ENCODE results near the gene ACTL7B.
"Not testable (repeated sequence)": the region's sequence is repeated elsewhere in the genome, so short reads cannot be mapped to it uniquely, and the experiment has no call there.

Gene ACTL7B, protein sequence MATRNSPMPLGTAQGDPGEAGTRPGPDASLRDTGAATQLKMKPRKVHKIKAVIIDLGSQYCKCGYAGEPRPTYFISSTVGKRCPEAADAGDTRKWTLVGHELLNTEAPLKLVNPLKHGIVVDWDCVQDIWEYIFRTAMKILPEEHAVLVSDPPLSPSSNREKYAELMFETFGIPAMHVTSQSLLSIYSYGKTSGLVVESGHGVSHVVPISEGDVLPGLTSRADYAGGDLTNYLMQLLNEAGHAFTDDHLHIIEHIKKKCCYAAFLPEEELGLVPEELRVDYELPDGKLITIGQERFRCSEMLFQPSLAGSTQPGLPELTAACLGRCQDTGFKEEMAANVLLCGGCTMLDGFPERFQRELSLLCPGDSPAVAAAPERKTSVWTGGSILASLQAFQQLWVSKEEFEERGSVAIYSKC

DNA sequence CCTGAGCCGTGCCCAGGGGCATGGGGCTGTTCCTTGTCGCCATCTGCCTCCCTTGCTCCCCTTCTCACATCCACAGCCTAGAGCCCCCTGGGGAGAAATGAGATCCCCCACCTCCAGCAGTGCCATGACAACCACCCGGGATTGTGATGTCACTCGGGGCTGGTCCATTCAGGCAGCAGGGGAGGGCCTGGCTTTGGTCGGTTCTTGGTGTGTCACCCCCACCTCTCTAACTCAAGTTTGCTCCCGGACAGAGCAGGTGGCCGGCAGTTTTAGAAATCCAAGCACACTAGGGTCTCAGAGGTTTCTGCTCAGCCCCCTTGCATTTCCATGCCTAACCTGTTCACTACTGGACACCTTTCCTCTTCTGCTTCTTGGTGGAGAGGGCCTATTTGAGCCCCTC lies at the start of gene ACTL7B:
Gene ACTL7B (minus strand): TSS at position 99 of the 400 bp plus-strand sequence. CDS start 56 bp downstream, at position 43.
- DNase-seq (ENCODE audit: extremely low spot score), result no peak
- ChIA-PET POLR2A (interaction anchor here (0.6 kb wide), 1 partner anchor 1237 kb away, joined by 4 read pairs; no protein-coding TSS in a partner anchor), CTCF (interaction anchor here (0.7 to 1.9 kb wide), 2 partner anchors 15 to 98 kb away, joined by 3 to 4 read pairs; no protein-coding TSS in a partner anchor)
- TF ChIP-seq, protein P1, sequence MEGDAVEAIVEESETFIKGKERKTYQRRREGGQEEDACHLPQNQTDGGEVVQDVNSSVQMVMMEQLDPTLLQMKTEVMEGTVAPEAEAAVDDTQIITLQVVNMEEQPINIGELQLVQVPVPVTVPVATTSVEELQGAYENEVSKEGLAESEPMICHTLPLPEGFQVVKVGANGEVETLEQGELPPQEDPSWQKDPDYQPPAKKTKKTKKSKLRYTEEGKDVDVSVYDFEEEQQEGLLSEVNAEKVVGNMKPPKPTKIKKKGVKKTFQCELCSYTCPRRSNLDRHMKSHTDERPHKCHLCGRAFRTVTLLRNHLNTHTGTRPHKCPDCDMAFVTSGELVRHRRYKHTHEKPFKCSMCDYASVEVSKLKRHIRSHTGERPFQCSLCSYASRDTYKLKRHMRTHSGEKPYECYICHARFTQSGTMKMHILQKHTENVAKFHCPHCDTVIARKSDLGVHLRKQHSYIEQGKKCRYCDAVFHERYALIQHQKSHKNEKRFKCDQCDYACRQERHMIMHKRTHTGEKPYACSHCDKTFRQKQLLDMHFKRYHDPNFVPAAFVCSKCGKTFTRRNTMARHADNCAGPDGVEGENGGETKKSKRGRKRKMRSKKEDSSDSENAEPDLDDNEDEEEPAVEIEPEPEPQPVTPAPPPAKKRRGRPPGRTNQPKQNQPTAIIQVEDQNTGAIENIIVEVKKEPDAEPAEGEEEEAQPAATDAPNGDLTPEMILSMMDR (IDR thresholded peaks at IDR 0.05; ENCODE audit: control extremely low read depth, extremely low read depth, low read depth, missing control alignments), result no peak

DNA sequence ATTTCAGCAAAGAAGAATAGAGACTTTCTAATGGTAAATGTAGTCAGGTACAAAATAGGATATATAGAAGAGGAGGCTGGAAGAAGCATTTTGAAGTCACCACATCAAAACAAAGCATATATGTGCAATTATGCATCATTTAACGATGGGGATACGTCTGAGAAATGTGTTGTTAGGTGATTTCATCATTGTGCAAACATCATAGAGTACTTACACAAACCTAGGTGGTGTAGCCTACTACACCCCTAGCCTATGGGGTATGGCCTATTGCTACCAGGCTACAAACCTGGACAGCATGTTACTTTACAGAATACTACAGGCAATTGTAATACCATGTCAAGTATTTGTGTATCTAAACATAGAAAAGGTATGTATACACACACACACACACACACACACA lies 49.7 kb upstream of the ACTL7B start:
- no peak for DNase-seq (ENCODE audit: extremely low spot score)
- TF ChIP-seq, protein P1 (IDR thresholded peaks at IDR 0.05; ENCODE audit: control extremely low read depth, extremely low read depth, low read depth, missing control alignments), result no peak
- CTCF ChIA-PET, result no interaction called here
- POLR2A ChIA-PET, result no interaction called here

- no peak for DNase-seq (ENCODE audit: extremely low spot score)
- TF ChIP-seq, protein P1 (IDR thresholded peaks at IDR 0.05; ENCODE audit: control extremely low read depth, extremely low read depth, low read depth, missing control alignments), result no peak
- ChIA-PET POLR2A (no interaction called here), CTCF (interaction anchor here (1.9 kb wide), 1 partner anchor 12 kb away, joined by 7 read pairs; no protein-coding TSS in a partner anchor)
Observed at GRCh38 chr9:108904161-108904560, 48.4 kb upstream of the ACTL7B start.

DNA sequence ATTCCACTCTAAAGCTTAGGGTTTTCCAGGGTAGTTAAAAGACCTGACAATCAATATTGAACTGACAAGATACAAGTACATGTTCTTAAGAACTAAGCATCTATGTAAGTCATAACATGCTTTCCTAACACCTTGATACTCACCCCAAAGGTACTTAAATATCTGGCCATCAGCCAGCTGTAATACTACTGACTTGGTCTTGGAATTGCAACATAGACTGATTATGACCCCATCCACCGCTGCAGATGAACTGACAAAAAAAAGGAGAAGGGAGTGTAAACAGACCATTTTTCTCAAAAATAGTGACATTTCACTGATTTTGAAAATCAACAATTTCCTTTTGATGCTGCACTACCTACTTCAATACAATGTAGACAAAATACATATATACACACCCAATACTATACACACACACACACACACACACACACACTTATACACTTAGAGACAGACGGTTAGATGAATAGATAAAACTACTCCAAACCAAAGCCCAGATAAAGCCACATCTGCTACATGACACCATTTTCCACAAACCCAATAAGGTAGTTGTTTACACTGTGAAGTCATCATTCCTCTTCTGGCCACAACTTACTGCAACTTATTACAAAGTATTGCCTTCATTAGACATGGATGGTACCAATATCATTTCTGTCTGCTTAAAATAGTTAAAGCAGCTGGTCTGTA lies 47.8 kb upstream of the ACTL7B start:
- TF ChIP-seq, protein P1 (IDR thresholded peaks at IDR 0.05; ENCODE audit: control extremely low read depth, extremely low read depth, low read depth, missing control alignments), result no peak
- no peak for DNase-seq (ENCODE audit: extremely low spot score)
- POLR2A ChIA-PET, result no interaction called here
- CTCF ChIA-PET, result interaction anchor here (1.9 kb wide), 1 partner anchor 11 kb away, joined by 7 read pairs; no protein-coding TSS in a partner anchor

DNA sequence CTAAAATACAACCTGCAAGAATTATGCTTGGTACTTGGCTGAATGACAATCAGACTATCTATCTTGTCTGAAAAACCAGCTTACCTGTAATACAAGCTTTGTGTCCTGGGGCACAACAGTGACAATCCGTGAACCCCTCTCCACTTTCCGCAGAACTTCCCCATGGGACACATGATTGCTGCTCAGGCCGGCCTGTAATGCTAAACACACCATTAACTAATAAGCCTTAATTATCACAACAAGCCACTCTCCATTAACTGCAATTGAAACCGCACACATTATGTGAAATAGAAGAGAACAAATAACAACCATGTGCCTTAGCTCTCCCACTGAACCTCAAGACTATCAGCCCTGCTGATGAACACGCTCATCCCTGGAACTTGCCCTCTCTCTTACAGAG lies 44.4 kb upstream of the ACTL7B start:
- TF ChIP-seq, protein P1 (IDR thresholded peaks at IDR 0.05; ENCODE audit: control extremely low read depth, extremely low read depth, low read depth, missing control alignments), result no peak
- ChIA-PET POLR2A (no interaction called here), CTCF (interaction anchor here (0.7 to 1.3 kb wide), 5 partner anchors 11 to 88 kb away, joined by 3 to 4 read pairs (median 3); no protein-coding TSS in a partner anchor)
- no peak for DNase-seq (ENCODE audit: extremely low spot score)

- DNase-seq (ENCODE audit: extremely low spot score); POLR2A ChIA-PET: not testable (repeated sequence)
- CTCF ChIA-PET, result interaction anchor here (0.7 to 1.8 kb wide), 7 partner anchors 8 to 87 kb away, joined by 3 to 6 read pairs (median 3); no protein-coding TSS in a partner anchor
Observed at GRCh38 chr9:108899023-108899695, 43.4 kb upstream of the ACTL7B start.

Measured in GM10248 (cell line).